8988T (cell line): Measurements from ENCODE around the gene MEAK7.
A peak's percentile ranks its signal among the peaks of the same experiment; 100 is the strongest.
"Not testable (repeated sequence)": the region's sequence is repeated elsewhere in the genome, so short reads cannot be mapped to it uniquely, and the experiment has no call there.

Experiments
- DNase-seq: peaks from one replicate; pipeline ENCODE4 v3.0.0; 2011

MEAK7 gene

GRCh38 chr16:84532855-84533486 lies 28.5 kb upstream of the MEAK7 start:
- DNase-seq, result no peak

- DNase-seq, result peak; percentile 70
These were observed 27.8 kb upstream of the MEAK7 start for GRCh38 chr16:84532291-84532724.

GRCh38 chr16:84531671-84532111 lies 27.2 kb upstream of the MEAK7 start:
- DNase-seq, result no peak

- DNase-seq, result no peak
These were observed 26.1 kb upstream of the MEAK7 start for GRCh38 chr16:84530590-84530989.

GRCh38 chr16:84529607-84530006 lies 25.1 kb upstream of the MEAK7 start:
- no peak for DNase-seq

GRCh38 chr16:84528322-84528721 lies 23.9 kb upstream of the MEAK7 start:
- DNase-seq, result no peak

GRCh38 chr16:84527532-84528269 lies 23.2 kb upstream of the MEAK7 start:
- no peak for DNase-seq

GRCh38 chr16:84526794-84527531 lies 22.5 kb upstream of the MEAK7 start:
- no peak for DNase-seq

GRCh38 chr16:84524941-84525581 lies 20.6 kb upstream of the MEAK7 start:
- DNase-seq, result not testable (repeated sequence)

- no peak for DNase-seq
These were observed 20.0 kb upstream of the MEAK7 start for GRCh38 chr16:84524346-84524920.

- DNase-seq, result no peak
These were observed 17.0 kb upstream of the MEAK7 start for GRCh38 chr16:84521497-84521770.

- no peak for DNase-seq
These were observed 16.5 kb upstream of the MEAK7 start for GRCh38 chr16:84520725-84521496.

- DNase-seq, result no peak
These were observed 15.4 kb upstream of the MEAK7 start for GRCh38 chr16:84519855-84520254.

GRCh38 chr16:84518804-84519341 lies 14.4 kb upstream of the MEAK7 start:
- DNase-seq, result no peak

- DNase-seq, result peak; percentile 65
These were observed 13.8 kb upstream of the MEAK7 start for GRCh38 chr16:84518220-84518619.

- DNase-seq, result no peak
These were observed 12.9 kb upstream of the MEAK7 start for GRCh38 chr16:84517366-84517765.

- no peak for DNase-seq
These were observed 10.7 kb upstream of the MEAK7 start for GRCh38 chr16:84514874-84515835.

GRCh38 chr16:84514295-84514873 lies 9.9 kb upstream of the MEAK7 start:
- DNase-seq, result no peak

- DNase-seq, result no peak
These were observed 9.2 kb upstream of the MEAK7 start for GRCh38 chr16:84513666-84514065.

GRCh38 chr16:84513123-84513522 lies 8.7 kb upstream of the MEAK7 start:
- DNase-seq, result no peak
